Measurements from ENCODE around the gene GPR4. TPM values are rescaled to one million over a fixed set of nuclear protein-coding genes. Genes with fewer than 3 reads are reported as not detected.

The GPR4 gene
- polyA plus RNA-seq, 1 donor from 2014 or later, result 0.25 TPM

GRCh38 chr19:45607071-45608029 lies 5.3 kb upstream of the GPR4 start:
- Histone ChIP-seq H3K36me3 (ENCODE audit: insufficient read depth, low read length) (no peaks in the 10 kb centered on the region), H4K20me1 (ENCODE audit: insufficient read depth) (no peaks in the 10 kb centered on the region), H3K4me3 (ENCODE audit: low read length) (no peak overlapping the region), H2AFZ (ENCODE audit: low read depth, low read length) (no peak overlapping the region), H3F3A (ENCODE audit: insufficient read depth, low read length, poor library complexity, severe bottlenecking) (no peaks in the 10 kb centered on the region), H3K27me3 (ENCODE audit: insufficient read depth, low read depth, low read length) (peaks cover 11% of the 10 kb centered on the region), H3K79me2 (replicated peaks; ENCODE audit: insufficient read depth, low read length) (no peaks in the 10 kb centered on the region), H3K9me2 (ENCODE audit: insufficient read depth, low read length) (no peaks in the 10 kb centered on the region), H3K4me2 (ENCODE audit: low read length) (no peak overlapping the region), H3K9ac (ENCODE audit: low read length) (no peak overlapping the region), H3K27ac (ENCODE audit: low read length) (no peak overlapping the region), H3K9me3 (ENCODE audit: low read length) (no peaks in the 10 kb centered on the region)
- TF ChIP-seq EZH2 (IDR thresholded peaks at IDR 0.05; ENCODE audit: borderline replicate concordance, insufficient read depth, low read length, poor library complexity, severe bottlenecking), result no peak
- TF ChIP-seq CTCF (IDR thresholded peaks at IDR 0.05; ENCODE audit: poor library complexity, severe bottlenecking), result peak; percentile 79
- no peak for TF ChIP-seq REST (IDR thresholded peaks at IDR 0.05; ENCODE audit: borderline replicate concordance)
- TF ChIP-seq SMC3 (conservative IDR thresholded peaks at IDR 0.05; ENCODE audit: poor library complexity), result peak; percentile 76
- peak; percentile 64 for TF ChIP-seq RAD21 (conservative IDR thresholded peaks at IDR 0.05)
- no peak for TF ChIP-seq EP300 (conservative IDR thresholded peaks at IDR 0.05; ENCODE audit: poor library complexity, severe bottlenecking)
- no peak for TF ChIP-seq MXI1 (conservative IDR thresholded peaks at IDR 0.05; ENCODE audit: poor library complexity, severe bottlenecking)

- Histone ChIP-seq H2AFZ (ENCODE audit: low read depth, low read length) (no peak overlapping the region), H3K9ac (ENCODE audit: low read length) (no peak overlapping the region), H3F3A (ENCODE audit: insufficient read depth, low read length, poor library complexity, severe bottlenecking) (no peaks in the 10 kb centered on the region), H4K20me1 (ENCODE audit: insufficient read depth) (no peaks in the 10 kb centered on the region), H3K4me3 (ENCODE audit: low read length) (no peak overlapping the region), H3K79me2 (replicated peaks; ENCODE audit: insufficient read depth, low read length) (no peaks in the 10 kb centered on the region), H3K36me3 (ENCODE audit: insufficient read depth, low read length) (no peaks in the 10 kb centered on the region), H3K27ac (ENCODE audit: low read length) (no peak overlapping the region), H3K27me3 (ENCODE audit: insufficient read depth, low read depth, low read length) (peaks cover 73% of the 10 kb centered on the region), H3K4me2 (ENCODE audit: low read length) (no peak overlapping the region), H3K9me3 (ENCODE audit: low read length) (no peaks in the 10 kb centered on the region), H3K9me2 (ENCODE audit: insufficient read depth, low read length) (no peaks in the 10 kb centered on the region)
- TF ChIP-seq EP300 (conservative IDR thresholded peaks at IDR 0.05; ENCODE audit: poor library complexity, severe bottlenecking) (no peak), POLR2AphosphoS5 (IDR thresholded peaks at IDR 0.05) (no peak), SMC3 (conservative IDR thresholded peaks at IDR 0.05; ENCODE audit: poor library complexity) (no peak), CTCF (IDR thresholded peaks at IDR 0.05; ENCODE audit: poor library complexity, severe bottlenecking) (no peak), MXI1 (conservative IDR thresholded peaks at IDR 0.05; ENCODE audit: poor library complexity, severe bottlenecking) (no peak), RAD21 (conservative IDR thresholded peaks at IDR 0.05) (no peak), EZH2 (IDR thresholded peaks at IDR 0.05; ENCODE audit: borderline replicate concordance, insufficient read depth, low read length, poor library complexity, severe bottlenecking) (no peak), TAF1 (IDR thresholded peaks at IDR 0.05; ENCODE audit: low read depth) (no peak), REST (IDR thresholded peaks at IDR 0.05; ENCODE audit: borderline replicate concordance) (no peak)
Observed at GRCh38 chr19:45601115-45601514, 897 bp downstream of the GPR4 start.
